IPS-20b (cell line): ENCODE data around the gene GFI1B.
A peak's percentile ranks its signal among the peaks of the same experiment; 100 is the strongest.

Experiments
- H3K27ac ChIP-seq: one replicate; pipeline ENCODE4 v1.5.1; 2013; ENCODE audit warnings: low read length
- H3K27me3 ChIP-seq: 2 replicates; pipeline ENCODE4 v1.6.1; 2013; ENCODE audit warnings: mild to moderate bottlenecking, low read length, inconsistent platforms; ENCODE audit not compliant: insufficient read depth
- H3K36me3 ChIP-seq: 2 replicates; pipeline ENCODE4 v1.6.1; 2013; ENCODE audit warnings: low read depth, mild to moderate bottlenecking, inconsistent platforms, low read length, moderate library complexity; ENCODE audit not compliant: insufficient read depth
- H3K4me1 ChIP-seq: 2 replicates; pipeline ENCODE4 v1.6.1; 2013; ENCODE audit warnings: mild to moderate bottlenecking, control low read depth, inconsistent platforms, low read length, moderate library complexity; ENCODE audit not compliant: insufficient read depth
- H3K4me3 ChIP-seq: 2 replicates; pipeline ENCODE4 v1.5.1; 2013; ENCODE audit warnings: mild to moderate bottlenecking, low read length, inconsistent platforms
- H3K9ac ChIP-seq: 2 replicates; pipeline ENCODE4 v1.6.1; 2013; ENCODE audit warnings: low read depth, mild to moderate bottlenecking, inconsistent platforms, low read length, moderate library complexity
- H3K9me3 ChIP-seq: 2 replicates; pipeline ENCODE4 v1.6.1; 2013; ENCODE audit warnings: mild to moderate bottlenecking, low read depth, low read length, inconsistent platforms; ENCODE audit not compliant: insufficient read depth

The GFI1B gene

DNA sequence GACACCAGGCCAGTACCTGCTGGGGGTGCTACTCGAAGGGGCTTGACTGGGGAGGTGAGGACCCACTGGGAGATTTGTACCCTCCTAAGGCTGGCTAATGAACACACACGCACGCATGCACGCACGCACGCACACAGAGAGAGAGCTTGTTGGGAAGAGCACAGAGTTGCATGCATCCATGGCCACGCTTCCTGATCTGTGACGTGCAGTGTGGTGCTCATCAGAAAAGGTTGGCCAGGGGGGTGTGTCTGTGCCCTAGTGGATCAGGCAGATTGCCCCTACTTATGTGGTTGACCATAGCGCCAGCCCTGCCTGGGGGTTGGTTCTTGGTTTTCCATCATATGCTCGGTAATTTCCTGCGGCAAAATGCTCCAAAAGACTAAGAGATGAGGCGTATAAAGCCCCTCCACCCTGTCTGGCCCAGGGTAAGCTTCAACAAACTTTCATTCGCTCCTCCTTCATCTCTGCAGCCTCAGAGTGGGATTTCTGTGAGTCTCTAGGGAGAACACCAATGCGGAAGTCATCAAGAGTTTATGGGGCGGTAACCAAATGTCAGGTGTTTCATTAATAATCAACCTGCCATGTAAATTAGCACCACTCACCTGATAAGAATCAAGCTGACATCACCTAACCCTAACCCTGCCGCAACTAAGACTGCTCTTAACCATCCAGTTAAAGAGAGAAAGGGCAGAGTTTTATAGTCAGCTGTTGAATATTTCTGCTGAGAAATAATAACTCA lies 8.0 kb upstream of the GFI1B start:
- Histone ChIP-seq H3K27ac (no peak overlapping the region), H3K36me3 (no peaks in the 10 kb centered on the region), H3K9ac (no peak overlapping the region), H3K27me3 (peaks cover 26% of the 10 kb centered on the region), H3K4me3 (no peak overlapping the region), H3K4me1 (no peaks in the 10 kb centered on the region), H3K9me3 (no peaks in the 10 kb centered on the region)

DNA sequence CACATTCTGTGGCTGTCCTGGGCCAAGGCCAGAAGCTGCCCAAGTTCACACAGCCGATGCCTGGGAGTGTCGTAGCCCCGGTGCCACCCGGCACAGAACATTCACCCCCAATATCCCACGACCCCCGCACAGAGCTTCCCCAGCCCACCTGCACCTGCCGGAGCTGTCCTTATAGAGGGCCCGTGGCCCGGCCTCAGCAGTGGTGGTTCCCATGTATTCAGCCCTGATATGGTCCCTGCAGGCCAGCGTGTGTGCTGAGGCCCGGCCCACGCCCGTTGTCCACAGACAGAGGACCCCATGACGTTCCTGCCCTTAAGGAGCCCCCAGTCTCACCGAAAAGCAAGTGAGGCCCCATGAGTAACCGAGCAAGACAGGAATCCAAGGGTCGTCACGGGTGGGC lies 5.3 kb upstream of the GFI1B start:
- no peak overlapping the region for H3K9ac ChIP-seq
- H3K36me3 ChIP-seq = no peaks in the 10 kb centered on the region
- H3K4me3 ChIP-seq = no peak overlapping the region
- H3K4me1 ChIP-seq = no peaks in the 10 kb centered on the region
- H3K27me3 ChIP-seq = peaks cover 39% of the 10 kb centered on the region
- no peaks in the 10 kb centered on the region for H3K9me3 ChIP-seq
- H3K27ac ChIP-seq = no peak overlapping the region

DNA sequence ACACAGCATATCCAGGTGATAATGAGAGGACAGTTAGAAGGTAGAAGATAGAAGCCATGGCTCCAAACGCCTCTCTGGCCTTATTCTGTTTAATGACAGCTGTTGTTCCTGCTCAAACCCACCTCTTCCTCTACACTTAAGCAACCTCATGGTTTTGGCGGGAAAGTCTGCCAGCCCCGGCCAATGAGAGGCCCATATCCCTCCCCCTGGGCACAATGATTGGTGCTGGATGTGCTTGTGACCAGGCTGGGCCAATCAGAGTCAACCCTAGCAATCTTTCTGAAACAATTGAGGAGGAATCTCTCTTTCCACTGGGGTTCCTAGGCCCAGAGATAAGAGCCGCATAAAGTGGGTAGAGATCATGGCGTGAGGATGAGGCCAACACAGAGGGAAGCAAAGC lies 4.8 kb upstream of the GFI1B start:
- Histone ChIP-seq H3K9ac (no peak overlapping the region), H3K9me3 (no peaks in the 10 kb centered on the region), H3K27me3 (peaks cover 44% of the 10 kb centered on the region), H3K27ac (no peak overlapping the region), H3K36me3 (no peaks in the 10 kb centered on the region), H3K4me1 (peaks cover 5% of the 10 kb centered on the region; the same call in 1 of the 2 replicates), H3K4me3 (no peak overlapping the region)

DNA sequence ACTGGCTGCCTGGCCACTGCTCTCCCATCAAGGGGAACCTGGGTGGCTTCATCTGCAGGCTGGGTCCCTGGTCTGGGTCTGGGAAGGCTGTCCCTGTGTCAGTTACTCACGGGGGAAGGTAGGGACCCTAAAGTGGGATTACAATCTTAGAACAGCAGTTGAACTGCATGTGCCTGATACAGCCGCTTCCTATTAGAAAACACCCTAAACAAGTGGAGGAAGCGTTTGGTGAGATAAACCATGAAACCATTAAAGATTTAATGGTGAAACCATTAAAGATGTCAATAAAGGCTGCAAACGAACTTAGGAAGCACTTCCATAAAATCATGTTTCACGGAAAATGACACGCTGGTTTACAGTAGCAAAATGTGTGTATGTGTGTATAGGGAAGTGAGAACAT lies 2.5 kb upstream of the GFI1B start:
- Histone ChIP-seq H3K36me3 (no peaks in the 10 kb centered on the region), H3K9ac (no peak overlapping the region), H3K27ac (no peak overlapping the region), H3K9me3 (no peaks in the 10 kb centered on the region), H3K4me3 (no peak overlapping the region), H3K27me3 (peaks cover 64% of the 10 kb centered on the region), H3K4me1 (peaks cover 8% of the 10 kb centered on the region; the same call in 1 of the 2 replicates)

DNA sequence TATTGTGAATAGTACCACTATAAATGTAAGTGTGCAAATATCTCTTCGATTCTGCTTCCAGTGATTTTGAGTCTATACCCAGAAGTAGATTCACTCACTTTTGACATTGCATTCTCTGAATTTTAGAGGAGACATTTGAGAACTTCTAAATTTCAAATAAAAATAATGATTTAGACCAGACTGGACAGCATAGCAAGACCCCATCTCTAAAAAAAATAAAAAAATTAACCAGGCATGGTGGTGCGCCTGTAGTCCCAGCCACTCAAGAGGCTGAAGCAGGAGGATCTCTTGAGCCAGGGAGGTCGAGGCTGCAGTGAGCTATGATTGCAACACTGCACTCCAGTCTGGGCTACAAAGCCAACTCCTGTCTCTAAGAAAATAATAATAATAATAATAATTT lies 1.9 kb upstream of the GFI1B start:
- Histone ChIP-seq H3K9ac (no peak overlapping the region), H3K4me1 (peaks cover 8% of the 10 kb centered on the region; the same call in 1 of the 2 replicates), H3K4me3 (no peak overlapping the region), H3K36me3 (no peaks in the 10 kb centered on the region), H3K27ac (no peak overlapping the region), H3K27me3 (peaks cover 64% of the 10 kb centered on the region), H3K9me3 (no peaks in the 10 kb centered on the region)

DNA sequence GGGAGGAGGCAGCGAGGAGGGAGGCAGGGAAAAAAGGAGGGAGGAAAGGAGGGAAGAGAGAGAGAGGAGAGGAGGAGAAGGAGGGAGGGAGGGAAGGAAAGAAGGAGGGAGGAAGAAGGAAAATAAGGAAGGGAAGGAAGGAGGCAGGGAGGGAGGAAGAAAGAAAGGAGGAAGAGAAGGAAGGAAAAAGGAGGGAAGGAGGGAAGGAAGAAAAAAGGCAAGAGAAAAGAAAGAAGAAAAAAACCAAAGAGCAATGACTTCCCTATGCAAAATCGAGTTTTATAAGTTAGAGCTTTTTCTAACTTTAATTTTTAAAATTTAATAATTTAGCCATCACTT lies 413 bp upstream of the GFI1B start:
- H3K4me3 ChIP-seq = peak overlapping the region; percentile 50; the same call in 1 of the 2 replicates
- H3K36me3 ChIP-seq = no peaks in the 10 kb centered on the region
- H3K9ac ChIP-seq = no peak overlapping the region
- H3K9me3 ChIP-seq = no peaks in the 10 kb centered on the region
- no peak overlapping the region for H3K27ac ChIP-seq
- peaks cover 8% of the 10 kb centered on the region; the same call in 1 of the 2 replicates for H3K4me1 ChIP-seq
- H3K27me3 ChIP-seq = peaks cover 59% of the 10 kb centered on the region

DNA sequence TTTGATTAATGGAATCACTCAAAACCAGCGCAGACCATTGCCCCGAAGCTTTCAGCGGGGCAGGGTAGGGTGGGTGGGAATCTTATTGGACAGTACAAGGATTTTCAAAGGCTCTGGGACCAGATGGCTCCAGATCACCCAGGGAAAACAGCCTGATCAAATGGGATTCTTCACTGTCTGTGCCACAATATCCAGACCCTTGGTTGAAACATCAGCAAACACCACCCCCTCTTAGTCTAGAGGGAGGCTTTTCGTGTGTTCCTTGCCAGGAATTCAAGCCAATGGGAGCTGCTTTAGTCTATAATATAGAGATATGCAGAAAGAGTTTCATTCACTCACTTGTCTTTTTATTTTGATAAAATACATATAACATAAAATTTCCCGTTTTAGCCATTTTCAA lies 1.7 kb downstream of the GFI1B start:
- Histone ChIP-seq H3K36me3 (no peaks in the 10 kb centered on the region), H3K4me1 (peaks cover 8% of the 10 kb centered on the region; the same call in 1 of the 2 replicates), H3K4me3 (no peak overlapping the region), H3K27me3 (peaks cover 42% of the 10 kb centered on the region), H3K9me3 (no peaks in the 10 kb centered on the region), H3K27ac (no peak overlapping the region), H3K9ac (no peak overlapping the region)

DNA sequence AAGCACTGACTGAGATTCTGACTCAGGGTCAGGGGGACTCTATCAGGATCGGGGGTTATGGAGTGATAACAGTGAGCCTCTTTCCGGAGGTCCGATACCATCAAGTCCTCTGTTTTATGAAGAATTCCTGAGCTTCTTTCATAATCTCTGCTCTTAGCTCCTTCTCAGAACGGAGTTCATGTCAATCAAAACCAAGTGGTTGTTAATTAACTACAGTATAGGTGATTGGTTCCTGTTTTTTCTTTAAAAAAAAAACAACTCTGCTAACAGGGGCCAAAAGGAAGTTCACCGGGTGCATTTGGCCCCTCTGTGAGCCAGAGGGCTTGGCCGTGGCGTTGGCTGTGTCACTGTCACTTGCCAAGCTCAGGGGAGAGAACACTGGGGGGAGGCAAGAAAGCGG lies 4.0 kb downstream of the GFI1B start:
- Histone ChIP-seq H3K27ac (no peak overlapping the region), H3K27me3 (peaks cover 33% of the 10 kb centered on the region), H3K9me3 (no peaks in the 10 kb centered on the region), H3K4me3 (no peak overlapping the region), H3K9ac (no peak overlapping the region), H3K36me3 (no peaks in the 10 kb centered on the region), H3K4me1 (peaks cover 8% of the 10 kb centered on the region; the same call in 1 of the 2 replicates)

DNA sequence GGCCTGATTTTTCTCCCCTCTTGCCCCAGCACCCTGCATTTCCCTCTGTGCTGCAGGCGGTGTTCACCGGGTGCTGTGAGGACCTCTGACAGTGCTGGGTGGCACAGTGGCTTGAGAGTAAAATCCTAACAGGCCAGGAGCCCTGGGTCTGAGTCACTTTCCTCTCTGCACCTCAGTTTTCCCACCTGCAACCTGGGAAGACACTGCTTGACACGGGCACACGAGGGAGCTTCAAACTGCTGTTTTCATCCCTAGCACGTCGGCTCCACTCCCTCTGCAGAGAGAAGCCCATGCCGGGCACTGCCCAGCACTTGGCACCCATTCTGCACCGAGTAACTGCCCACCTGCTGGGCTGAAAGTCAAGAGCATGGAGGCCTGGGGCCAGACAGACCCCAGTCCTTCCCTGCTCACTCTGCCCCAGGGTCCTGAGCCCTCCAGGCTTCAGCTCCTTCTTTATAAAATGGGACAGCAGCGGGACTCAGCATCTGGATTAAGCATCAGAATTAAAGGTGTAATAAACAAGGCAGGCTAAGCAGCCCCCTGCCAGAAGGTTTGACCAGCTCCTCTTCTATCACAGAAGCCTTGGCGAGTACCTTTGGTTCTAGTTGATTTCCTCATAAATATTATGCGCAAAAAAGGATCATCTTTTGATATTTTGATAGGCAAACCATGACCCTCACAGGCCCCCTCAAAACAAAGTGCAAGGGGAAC lies 5.2 kb downstream of the GFI1B start:
- no peak overlapping the region for H3K27ac ChIP-seq
- no peak overlapping the region for H3K4me3 ChIP-seq
- H3K9ac ChIP-seq = no peak overlapping the region
- peaks cover 4% of the 10 kb centered on the region; the same call in 1 of the 2 replicates for H3K4me1 ChIP-seq
- no peaks in the 10 kb centered on the region for H3K36me3 ChIP-seq
- H3K27me3 ChIP-seq = peaks cover 21% of the 10 kb centered on the region
- no peaks in the 10 kb centered on the region for H3K9me3 ChIP-seq

DNA sequence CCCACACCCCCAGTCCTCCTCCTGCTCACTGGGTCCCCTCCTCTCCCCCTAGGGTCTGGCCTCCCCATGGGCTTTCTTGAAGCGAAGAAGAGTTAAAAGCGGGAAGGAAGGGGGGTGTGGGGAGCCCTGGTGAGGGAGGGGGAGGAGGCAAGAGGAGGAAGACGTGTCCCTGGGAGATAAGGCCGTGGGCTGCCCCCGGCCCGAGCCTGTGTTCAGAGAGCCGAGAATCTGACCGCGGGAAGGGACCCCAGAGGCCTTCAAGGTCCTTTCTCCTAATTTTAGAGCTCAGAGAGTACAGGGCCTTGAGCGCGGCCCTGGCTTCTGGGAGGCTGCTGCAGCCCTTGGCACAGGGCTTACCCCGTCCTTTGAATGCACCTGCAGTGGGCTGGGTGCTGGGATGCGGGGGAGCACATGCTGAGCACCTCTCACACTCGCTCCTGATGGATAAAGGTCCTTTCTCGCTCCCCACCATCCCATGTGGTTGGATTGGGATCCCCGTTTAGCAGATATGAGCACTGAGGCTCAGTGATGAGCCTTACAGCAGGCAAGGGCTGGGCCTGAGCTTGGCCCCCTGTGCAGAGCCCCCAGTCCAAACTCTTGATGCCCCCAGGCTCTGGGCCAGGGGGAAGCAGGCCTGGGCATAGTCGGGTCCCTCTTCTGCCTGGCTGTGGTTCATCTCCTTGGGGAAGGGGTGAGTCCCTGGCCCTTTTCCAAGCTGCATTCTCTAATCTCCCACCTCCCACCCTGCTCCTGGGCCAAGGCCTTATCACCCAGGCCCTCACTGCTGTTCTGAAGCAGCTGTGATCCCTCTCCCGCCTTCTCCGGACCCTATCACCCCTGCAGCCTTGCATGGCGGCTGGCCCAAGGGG lies 5.9 kb downstream of the GFI1B start:
- H3K4me3 ChIP-seq = no peak overlapping the region

DNA sequence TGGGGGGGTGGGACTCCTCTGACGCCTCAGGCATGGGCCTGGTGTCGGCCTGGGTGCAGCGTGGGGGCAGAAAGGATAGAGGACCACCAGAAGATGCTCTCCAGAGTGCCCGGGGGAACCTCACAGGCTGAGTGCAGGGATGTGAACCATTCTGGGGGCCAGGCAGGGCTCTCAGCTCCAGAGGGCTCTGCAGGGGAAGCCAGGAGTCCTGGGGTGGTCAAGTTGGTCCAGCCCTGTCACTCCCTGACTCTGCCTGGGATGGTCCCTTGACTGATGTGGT lies 6.5 kb downstream of the GFI1B start:
- H3K4me1 ChIP-seq = no peaks in the 10 kb centered on the region
- no peak overlapping the region for H3K9ac ChIP-seq
- no peaks in the 10 kb centered on the region for H3K36me3 ChIP-seq
- no peak overlapping the region for H3K27ac ChIP-seq
- peaks cover 7% of the 10 kb centered on the region for H3K27me3 ChIP-seq
- H3K4me3 ChIP-seq = no peak overlapping the region
- no peaks in the 10 kb centered on the region for H3K9me3 ChIP-seq

More for the DNA sequence above, 5.9 kb downstream of the GFI1B start:
- Histone ChIP-seq H3K36me3 (no peaks in the 10 kb centered on the region), H3K27me3 (peaks cover 13% of the 10 kb centered on the region), H3K9ac (no peak overlapping the region), H3K4me1 (no peaks in the 10 kb centered on the region), H3K27ac (no peak overlapping the region), H3K9me3 (no peaks in the 10 kb centered on the region)
